Neural progenitor cell (in vitro differentiated cells): ENCODE results near the gene ERBB4.

Experiments used
- CTCF ChIP-seq: fragments of 200-600 bp; sonication (generic); IDR thresholded peaks from 2 replicates; pipeline ENCODE4 v1.5.1; 2017; ENCODE audit warnings: antibody characterized with exemption, mild to moderate bottlenecking
- EZH2 ChIP-seq: fragments of 200-600 bp; sonication (generic); IDR thresholded peaks from 2 replicates; pipeline ENCODE4 v1.6.1; 2017; ENCODE audit warnings: antibody characterized with exemption, mild to moderate bottlenecking, moderate library complexity
- EZH2phosphoT487 ChIP-seq: fragments of 200-600 bp; sonication (generic); IDR thresholded peaks from 2 replicates; pipeline ENCODE4 v1.6.1; 2017; ENCODE audit warnings: antibody characterized with exemption

DNA sequence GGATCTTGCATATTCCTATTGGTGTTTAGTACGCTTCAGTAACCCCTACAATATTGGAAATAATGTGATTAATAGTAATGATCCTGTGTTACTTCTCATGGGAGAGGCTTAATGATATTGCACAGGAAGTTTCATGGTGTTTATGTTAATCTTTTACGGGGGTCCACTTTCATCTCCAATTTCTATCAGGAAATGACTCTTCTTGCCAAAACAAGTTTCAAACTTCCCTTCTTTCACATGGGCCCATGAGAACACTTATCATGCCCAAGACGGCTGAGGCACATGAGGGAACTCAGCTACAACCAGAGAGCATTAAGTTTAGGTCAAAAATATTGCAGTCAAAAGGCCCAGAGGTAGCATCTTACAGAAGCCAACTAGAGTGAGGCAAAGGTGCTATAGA lies 7.6 kb downstream of the ERBB4 start:
- TF ChIP-seq EZH2phosphoT487 = no peak
- no peak for TF ChIP-seq EZH2
- TF ChIP-seq CTCF = no peak
